ENCODE data around the gene SLC24A3.

SLC24A3 gene

GRCh38 chr20:19382386-19383340, 170.2 kb downstream of the SLC24A3 start:
- H3K79me2 ChIP-seq (ENCODE audit: insufficient read depth, low read length), result no peaks in the 10 kb centered on the region
- H3K4me1 ChIP-seq (ENCODE audit: insufficient read depth, low read length, poor library complexity, severe bottlenecking), result no peaks in the 10 kb centered on the region
- H3K36me3 ChIP-seq (ENCODE audit: insufficient read depth, low read length), result no peaks in the 10 kb centered on the region
- H3K27me3 ChIP-seq (ENCODE audit: insufficient read depth, low read length, poor library complexity, severe bottlenecking), result no peaks in the 10 kb centered on the region
- H4K20me1 ChIP-seq (ENCODE audit: insufficient read depth, low read length, poor library complexity, severe bottlenecking), result no peaks in the 10 kb centered on the region
- H3K9ac ChIP-seq (ENCODE audit: low read depth, low read length, poor library complexity, severe bottlenecking), result no peak overlapping the region
- H3K9me2 ChIP-seq (replicated peaks; ENCODE audit: low read depth, low read length), result no peaks in the 10 kb centered on the region
- TF ChIP-seq CTCF (conservative IDR thresholded peaks at IDR 0.05; ENCODE audit: low read length) (no peak), EZH2phosphoT487 (IDR thresholded peaks at IDR 0.05; ENCODE audit: borderline replicate concordance) (no peak)
- H3F3A ChIP-seq (ENCODE audit: low read depth), result no peaks in the 10 kb centered on the region
- no peak overlapping the region for H3K4me3 ChIP-seq (ENCODE audit: low read length, poor library complexity, severe bottlenecking)
- no peak overlapping the region for H3K4me2 ChIP-seq (ENCODE audit: low read depth, low read length, poor library complexity, severe bottlenecking)
- H2AFZ ChIP-seq (ENCODE audit: low read length), result no peak overlapping the region
- H3K9me3 ChIP-seq (ENCODE audit: insufficient read depth, low read depth, low read length), result no peaks in the 10 kb centered on the region

- H3K4me2 ChIP-seq (ENCODE audit: low read depth, low read length, poor library complexity, severe bottlenecking), result no peak overlapping the region
- no peaks in the 10 kb centered on the region for H3K79me2 ChIP-seq (ENCODE audit: insufficient read depth, low read length)
- H2AFZ ChIP-seq (ENCODE audit: low read length), result no peak overlapping the region
- H4K20me1 ChIP-seq (ENCODE audit: insufficient read depth, low read length, poor library complexity, severe bottlenecking), result no peaks in the 10 kb centered on the region
- no peak overlapping the region for H3K9ac ChIP-seq (ENCODE audit: low read depth, low read length, poor library complexity, severe bottlenecking)
- no peaks in the 10 kb centered on the region for H3K36me3 ChIP-seq (ENCODE audit: insufficient read depth, low read length)
- no peaks in the 10 kb centered on the region for H3K9me2 ChIP-seq (replicated peaks; ENCODE audit: low read depth, low read length)
- peaks cover 13% of the 10 kb centered on the region; the same call in 1 of the 2 replicates for H3K9me3 ChIP-seq (ENCODE audit: insufficient read depth, low read depth, low read length)
- H3K4me3 ChIP-seq (ENCODE audit: low read length, poor library complexity, severe bottlenecking), result no peak overlapping the region
- no peak for TF ChIP-seq CTCF (conservative IDR thresholded peaks at IDR 0.05; ENCODE audit: low read length)
- TF ChIP-seq EZH2phosphoT487 (IDR thresholded peaks at IDR 0.05; ENCODE audit: borderline replicate concordance), result no peak
- no peaks in the 10 kb centered on the region for H3K27me3 ChIP-seq (ENCODE audit: insufficient read depth, low read length, poor library complexity, severe bottlenecking)
- no peaks in the 10 kb centered on the region for H3F3A ChIP-seq (ENCODE audit: low read depth)
- H3K4me1 ChIP-seq (ENCODE audit: insufficient read depth, low read length, poor library complexity, severe bottlenecking), result no peaks in the 10 kb centered on the region
Observed at GRCh38 chr20:19384940-19385339, 172.5 kb downstream of the SLC24A3 start.

- Histone ChIP-seq H3K4me1 (ENCODE audit: insufficient read depth, low read length, poor library complexity, severe bottlenecking) (peaks cover 9% of the 10 kb centered on the region), H3K9ac (ENCODE audit: low read depth, low read length, poor library complexity, severe bottlenecking) (no peak overlapping the region), H4K20me1 (ENCODE audit: insufficient read depth, low read length, poor library complexity, severe bottlenecking) (no peaks in the 10 kb centered on the region), H3F3A (ENCODE audit: low read depth) (no peaks in the 10 kb centered on the region), H2AFZ (ENCODE audit: low read length) (no peak overlapping the region), H3K4me3 (ENCODE audit: low read length, poor library complexity, severe bottlenecking) (no peak overlapping the region), H3K9me3 (ENCODE audit: insufficient read depth, low read depth, low read length) (peaks cover 17% of the 10 kb centered on the region), H3K9me2 (replicated peaks; ENCODE audit: low read depth, low read length) (no peaks in the 10 kb centered on the region), H3K79me2 (ENCODE audit: insufficient read depth, low read length) (no peaks in the 10 kb centered on the region), H3K4me2 (ENCODE audit: low read depth, low read length, poor library complexity, severe bottlenecking) (no peak overlapping the region), H3K36me3 (ENCODE audit: insufficient read depth, low read length) (no peaks in the 10 kb centered on the region), H3K27me3 (ENCODE audit: insufficient read depth, low read length, poor library complexity, severe bottlenecking) (no peaks in the 10 kb centered on the region)
- TF ChIP-seq EZH2phosphoT487 (IDR thresholded peaks at IDR 0.05; ENCODE audit: borderline replicate concordance), result no peak
- TF ChIP-seq CTCF (conservative IDR thresholded peaks at IDR 0.05; ENCODE audit: low read length), result no peak
Observed at GRCh38 chr20:19387251-19387650, 174.8 kb downstream of the SLC24A3 start.
